Body of pancreas (tissue), 4 donors: ENCODE data around the gene MSMO1.

Experiments used
- POLR2A ChIP-seq, 3 donors: fragments of 450-650 bp; IDR thresholded peaks; one replicate each; pipeline ENCODE4 v1.6.1; 2016; ENCODE audit warnings: antibody characterized with exemption in 3 of 3, mild to moderate bottlenecking in 2 of 3
- TF ChIP-seq, protein P1 (sequence below), 7 experiments: fragments of 450-650 bp in 4 of 7; fragments of 200-600 bp in 3 of 7; sonication (generic) in 3 of 7; IDR thresholded peaks; one replicate each; pipeline ENCODE4 v1.5.1; 2016 to 2019; ENCODE audit warnings: antibody characterized with exemption in 7 of 7

- TF ChIP-seq, protein P1, sequence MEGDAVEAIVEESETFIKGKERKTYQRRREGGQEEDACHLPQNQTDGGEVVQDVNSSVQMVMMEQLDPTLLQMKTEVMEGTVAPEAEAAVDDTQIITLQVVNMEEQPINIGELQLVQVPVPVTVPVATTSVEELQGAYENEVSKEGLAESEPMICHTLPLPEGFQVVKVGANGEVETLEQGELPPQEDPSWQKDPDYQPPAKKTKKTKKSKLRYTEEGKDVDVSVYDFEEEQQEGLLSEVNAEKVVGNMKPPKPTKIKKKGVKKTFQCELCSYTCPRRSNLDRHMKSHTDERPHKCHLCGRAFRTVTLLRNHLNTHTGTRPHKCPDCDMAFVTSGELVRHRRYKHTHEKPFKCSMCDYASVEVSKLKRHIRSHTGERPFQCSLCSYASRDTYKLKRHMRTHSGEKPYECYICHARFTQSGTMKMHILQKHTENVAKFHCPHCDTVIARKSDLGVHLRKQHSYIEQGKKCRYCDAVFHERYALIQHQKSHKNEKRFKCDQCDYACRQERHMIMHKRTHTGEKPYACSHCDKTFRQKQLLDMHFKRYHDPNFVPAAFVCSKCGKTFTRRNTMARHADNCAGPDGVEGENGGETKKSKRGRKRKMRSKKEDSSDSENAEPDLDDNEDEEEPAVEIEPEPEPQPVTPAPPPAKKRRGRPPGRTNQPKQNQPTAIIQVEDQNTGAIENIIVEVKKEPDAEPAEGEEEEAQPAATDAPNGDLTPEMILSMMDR (IDR thresholded peaks at IDR 0.05): no peak
- no peak for TF ChIP-seq POLR2A (IDR thresholded peaks at IDR 0.05)
These were observed 18.9 kb upstream of the MSMO1 start for GRCh38 chr4:165308606-165309005.
